Sigmoid colon (tissue), 7 donors: ENCODE results near the gene APBB2. TPM values are rescaled to one million over a fixed set of nuclear protein-coding genes. Genes with fewer than 3 reads are reported as not detected.

ENCODE experiments used
- DNase-seq: peaks from one replicate; pipeline ENCODE4 v3.0.0-alpha.2; 2019
- H3K27ac ChIP-seq, 4 donors: fragments of 200-600 bp; sonication (generic); one replicate each; pipeline ENCODE4 v1.5.1; 2016 to 2019; ENCODE audit warnings: mild to moderate bottlenecking in 1 of 4
- H3K27me3 ChIP-seq, 3 donors: fragments of 200-600 bp; sonication (generic); one replicate each; pipeline ENCODE4 v1.5.1; 2019; ENCODE audit warnings: mild to moderate bottlenecking in 1 of 3
- H3K36me3 ChIP-seq, 4 donors: fragments of 200-600 bp; sonication (generic); one replicate each; pipeline ENCODE4 v1.5.1; 2016 to 2019
- H3K4me1 ChIP-seq, 4 donors: fragments of 200-600 bp; sonication (generic); one replicate each; pipeline ENCODE4 v1.5.1; 2017 to 2019
- H3K4me3 ChIP-seq, 4 donors: fragments of 200-600 bp; sonication (generic); one replicate each; pipeline ENCODE4 v1.5.1; 2017 to 2019; ENCODE audit warnings: mild to moderate bottlenecking in 2 of 4, moderate library complexity in 1 of 4
- H3K9me3 ChIP-seq, 4 donors: fragments of 200-600 bp in 3 of 4; sonication (generic) in 3 of 4; one replicate each; pipeline versions ENCODE4 v1.5.1 to v1.6.1; 2013 to 2019
- EP300 ChIP-seq, 4 donors: sonication (generic); formaldehyde crosslinking; IDR thresholded peaks; one replicate each; pipeline ENCODE4 v1.6.1; 2017; ENCODE audit warnings: antibody characterized with exemption in 4 of 4
- POLR2A ChIP-seq, 2 donors: fragments of 450-650 bp; IDR thresholded peaks; one replicate each; pipeline ENCODE4 v1.6.1; 2016; ENCODE audit warnings: antibody characterized with exemption in 2 of 2, mild to moderate bottlenecking in 2 of 2, moderate library complexity in 2 of 2
- POLR2AphosphoS5 ChIP-seq, 4 donors: sonication (generic); formaldehyde crosslinking; IDR thresholded peaks; one replicate each; pipeline ENCODE4 v1.6.1; 2017; ENCODE audit warnings: antibody characterized with exemption in 4 of 4
- WGBS, 2 donors: extraction: QIAGEN DNeasy Blood & Tissue Kit; methylation state at CpG; one replicate each; pipeline ENCODE4 v1.1.7; 2013; 5-methylcytosine and 5-hydroxymethylcytosine counted together
- intact Hi-C: fragments of 100-400 bp; cut with DNase I; formaldehyde crosslinking; loops from one replicate; pipeline ENCODE4 v1.15.1; 2023
- polyA plus RNA-seq, 3 donors: library from polyadenylated mRNA; stranded (reverse); fragments of 200-250 nt; gene quantifications; one replicate each; pipeline ENCODE4 v1.2.3, GENCODE V29; 2013
- total RNA-seq, 4 donors: library from RNA; depleted of rRNA; stranded (reverse); fragments of >200 nt; gene quantifications; one replicate each; pipeline ENCODE4 v1.1.0, GENCODE V29; 2016
- TF ChIP-seq, protein P1 (sequence below), 4 experiments: fragments of 450-650 bp in 3 of 4; fragments of 200-600 bp in 1 of 4; IDR thresholded peaks; one replicate each; pipeline ENCODE4 v1.5.1; 2016 to 2019; ENCODE audit warnings: antibody characterized with exemption in 4 of 4, mild to moderate bottlenecking in 3 of 4, moderate library complexity in 2 of 4
- donor health status: healthy with polysubstance abuse.
- donor health status: Bipolar disorder and iron deficiency.
- donor health status: healthy.

The APBB2 gene
- total and polyA plus RNA-seq, 7 donors = 7.8 to 108 (median 69.1) TPM

- TF ChIP-seq, protein P1, sequence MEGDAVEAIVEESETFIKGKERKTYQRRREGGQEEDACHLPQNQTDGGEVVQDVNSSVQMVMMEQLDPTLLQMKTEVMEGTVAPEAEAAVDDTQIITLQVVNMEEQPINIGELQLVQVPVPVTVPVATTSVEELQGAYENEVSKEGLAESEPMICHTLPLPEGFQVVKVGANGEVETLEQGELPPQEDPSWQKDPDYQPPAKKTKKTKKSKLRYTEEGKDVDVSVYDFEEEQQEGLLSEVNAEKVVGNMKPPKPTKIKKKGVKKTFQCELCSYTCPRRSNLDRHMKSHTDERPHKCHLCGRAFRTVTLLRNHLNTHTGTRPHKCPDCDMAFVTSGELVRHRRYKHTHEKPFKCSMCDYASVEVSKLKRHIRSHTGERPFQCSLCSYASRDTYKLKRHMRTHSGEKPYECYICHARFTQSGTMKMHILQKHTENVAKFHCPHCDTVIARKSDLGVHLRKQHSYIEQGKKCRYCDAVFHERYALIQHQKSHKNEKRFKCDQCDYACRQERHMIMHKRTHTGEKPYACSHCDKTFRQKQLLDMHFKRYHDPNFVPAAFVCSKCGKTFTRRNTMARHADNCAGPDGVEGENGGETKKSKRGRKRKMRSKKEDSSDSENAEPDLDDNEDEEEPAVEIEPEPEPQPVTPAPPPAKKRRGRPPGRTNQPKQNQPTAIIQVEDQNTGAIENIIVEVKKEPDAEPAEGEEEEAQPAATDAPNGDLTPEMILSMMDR (IDR thresholded peaks at IDR 0.05) = no peak
- no peak for TF ChIP-seq EP300 (IDR thresholded peaks at IDR 0.05)
- no peak for DNase-seq
- H3K36me3 ChIP-seq = no peaks in the 10 kb centered on the region
- peaks cover 0 to 7% (median 0%) of the 10 kb centered on the region in 4 donors for H3K4me1 ChIP-seq
- no peak overlapping the region for H3K4me3 ChIP-seq
- H3K27ac ChIP-seq = no peak overlapping the region
- intact Hi-C loops = no loop called here
- H3K9me3 ChIP-seq = no peaks in the 10 kb centered on the region
- WGBS, 2 donors = 89 to 95% methylated on average over 3 of the region's 3 CpGs
- no peaks in the 10 kb centered on the region for H3K27me3 ChIP-seq
Measured at GRCh38 chr4:40848940-40849339, 365.4 kb downstream of the APBB2 start.

- no peaks in the 10 kb centered on the region for H3K36me3 ChIP-seq
- no peak overlapping the region for H3K4me3 ChIP-seq
- WGBS, 2 donors = 75 to 91% methylated on average over 5 of the region's 5 CpGs
- H3K4me1 ChIP-seq = peaks cover 0 to 7% (median under 1%) of the 10 kb centered on the region in 4 donors
- H3K27ac ChIP-seq = no peak overlapping the region
- peak; percentile 25 for DNase-seq
- TF ChIP-seq POLR2AphosphoS5 (IDR thresholded peaks at IDR 0.05) = no peak
- TF ChIP-seq EP300 (IDR thresholded peaks at IDR 0.05) = no peak
- TF ChIP-seq, protein P1 (IDR thresholded peaks at IDR 0.05) = no peak
- TF ChIP-seq POLR2A (IDR thresholded peaks at IDR 0.05) = no peak
- intact Hi-C loops = no loop called here
- H3K27me3 ChIP-seq = no peaks in the 10 kb centered on the region
- no peaks in the 10 kb centered on the region for H3K9me3 ChIP-seq
Measured at GRCh38 chr4:40848251-40848650, 366.1 kb downstream of the APBB2 start.

DNA sequence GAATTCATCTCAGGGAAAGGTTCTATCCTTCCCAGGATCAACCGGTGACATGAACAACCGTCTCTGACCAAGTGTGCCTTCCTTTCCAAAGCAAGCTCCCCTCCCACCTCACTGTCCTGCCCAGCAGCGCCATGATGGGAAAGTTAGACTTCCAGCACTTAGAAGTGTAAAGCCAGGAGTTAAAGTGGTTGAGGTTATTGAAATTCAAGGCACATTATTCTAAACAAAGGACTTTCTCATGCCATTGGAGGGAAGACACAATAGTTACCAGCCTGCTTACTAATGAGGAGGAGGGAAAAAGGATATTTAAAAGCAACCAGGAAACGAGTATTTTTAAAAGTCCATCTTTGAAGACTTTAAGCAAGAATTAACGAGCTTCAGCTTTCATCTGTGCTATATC, 367.8 kb downstream of the APBB2 start:
- no peak overlapping the region for H3K4me3 ChIP-seq
- no peaks in the 10 kb centered on the region for H3K9me3 ChIP-seq
- intact Hi-C loops = no loop called here
- TF ChIP-seq EP300 (IDR thresholded peaks at IDR 0.05) (no peak), POLR2AphosphoS5 (IDR thresholded peaks at IDR 0.05) (no peak), POLR2A (IDR thresholded peaks at IDR 0.05) (no peak)
- TF ChIP-seq, protein P1 (IDR thresholded peaks at IDR 0.05) = no peak
- no peak overlapping the region for H3K27ac ChIP-seq
- H3K27me3 ChIP-seq = no peaks in the 10 kb centered on the region
- 93 to 94% methylated on average over 5 of the region's 5 CpGs for WGBS, 2 donors
- no peaks in the 10 kb centered on the region for H3K36me3 ChIP-seq
- no peak for DNase-seq
- peaks cover 0 to 15% (median 3%) of the 10 kb centered on the region in 4 donors for H3K4me1 ChIP-seq

- Histone ChIP-seq H3K27ac (peak overlapping the region in 2 of 4 donors; percentile 1 to 36), H3K4me1 (peaks cover 0 to 15% (median 3%) of the 10 kb centered on the region in 4 donors), H3K27me3 (no peaks in the 10 kb centered on the region), H3K9me3 (no peaks in the 10 kb centered on the region), H3K4me3 (no peak overlapping the region), H3K36me3 (no peaks in the 10 kb centered on the region)
- no peak for TF ChIP-seq POLR2A (IDR thresholded peaks at IDR 0.05)
- no peak for TF ChIP-seq POLR2AphosphoS5 (IDR thresholded peaks at IDR 0.05)
- TF ChIP-seq, protein P1 (IDR thresholded peaks at IDR 0.05) = no peak
- TF ChIP-seq EP300 (IDR thresholded peaks at IDR 0.05) = no peak
- peak; percentile 36 for DNase-seq
- intact Hi-C loops = no loop called here
- 91 to 97% methylated on average over 10 of the region's 10 CpGs for WGBS, 2 donors
Measured at GRCh38 chr4:40845154-40845835, 369.0 kb downstream of the APBB2 start.
